Non-pigmented ciliary epithelial cell (primary cell): Measurements from ENCODE around the gene HYLS1.

Experiments
- DNase-seq: peaks from one replicate; pipeline ENCODE4 v3.0.0-alpha.2; 2010; ENCODE audit warnings: low read depth

The HYLS1 gene

GRCh38 chr11:125950178-125950490 is 62.7 kb downstream of the HYLS1 start:
- DNase-seq, result no peak
